Forelimb muscle (tissue), 1 donor: Measurements from ENCODE around the gene TIMM44. TPM values are rescaled to one million over a fixed set of nuclear protein-coding genes. Genes with fewer than 3 reads are reported as not detected.
"Not testable (repeated sequence)": the region's sequence is repeated elsewhere in the genome, so short reads cannot be mapped to it uniquely, and the experiment has no call there.

Experiments used
- DNase-seq: peaks from one replicate; pipeline ENCODE4 v3.0.0-alpha.2; 2013; ENCODE audit warnings: low read depth
- polyA plus RNA-seq: library from polyadenylated mRNA; unstranded; fragments of 120-200 nt; gene quantifications from one replicate; pipeline ENCODE4 v1.2.1, GENCODE V29; 2013; ENCODE audit not compliant: insufficient read length

Gene TIMM44
- polyA plus RNA-seq, 1 donor, result 52.7 TPM

- DNase-seq, result no peak
Measured at GRCh38 chr19:7926021-7926726, 17.3 kb downstream of the TIMM44 start, which contains the start of gene CTXN1. Gene CTXN1, minus strand, starts transcription at chr19:7926135. Its CDS starts 597 bp downstream, at chr19:7925538.

- DNase-seq, result no peak
Measured at GRCh38 chr19:7925171-7925851, 18.2 kb downstream of the TIMM44 start.

GRCh38 chr19:7924651-7925170 is 18.8 kb downstream of the TIMM44 start:
- no peak for DNase-seq

- DNase-seq, result no peak
Measured at GRCh38 chr19:7924241-7924640, 19.2 kb downstream of the TIMM44 start.

- DNase-seq, result no peak
Measured at GRCh38 chr19:7923295-7924191, 19.9 kb downstream of the TIMM44 start.

- DNase-seq, result no peak
Measured at GRCh38 chr19:7922836-7923195, 20.6 kb downstream of the TIMM44 start.

GRCh38 chr19:7921967-7922835 is 21.3 kb downstream of the TIMM44 start:
- DNase-seq, result no peak

- no peak for DNase-seq
Measured at GRCh38 chr19:7921302-7921966, 22.0 kb downstream of the TIMM44 start.

- DNase-seq, result peak; percentile 50
Measured at GRCh38 chr19:7920519-7921301, 22.8 kb downstream of the TIMM44 start.

- peak; percentile 60 for DNase-seq
Measured at GRCh38 chr19:7919610-7920518, 23.6 kb downstream of the TIMM44 start, which contains the start of gene SNAPC2. Gene SNAPC2, plus strand, starts transcription at chr19:7920338. Its CDS starts 29 bp downstream, at chr19:7920367.

GRCh38 chr19:7918615-7919421 is 24.6 kb downstream of the TIMM44 start:
- no peak for DNase-seq

- not testable (repeated sequence) for DNase-seq
Measured at GRCh38 chr19:7918062-7918614, 25.3 kb downstream of the TIMM44 start.

- DNase-seq, result no peak
Measured at GRCh38 chr19:7917267-7918061, 26.0 kb downstream of the TIMM44 start.

GRCh38 chr19:7916955-7917266 is 26.6 kb downstream of the TIMM44 start:
- DNase-seq, result no peak

GRCh38 chr19:7916103-7916954 is 27.1 kb downstream of the TIMM44 start:
- DNase-seq, result no peak
